HepG2 (cell line): ENCODE measurements around the gene PANK2. TPM values are rescaled to one million over a fixed set of nuclear protein-coding genes. Genes with fewer than 3 reads are reported as not detected.

Experiments used
- HES4 ChIP-seq: sonication (generic); formaldehyde crosslinking; IDR thresholded peaks from 2 replicates; pipeline ENCODE4 v1.9.0; 2021; ENCODE audit warnings: mild to moderate bottlenecking, missing genetic modification reagents, borderline replicate concordance
- HOXA3 ChIP-seq: sonication (generic); formaldehyde crosslinking; IDR thresholded peaks from 2 replicates; pipeline ENCODE4 v1.5.0; 2020; ENCODE audit warnings: missing genetic modification reagents
- KLF12 ChIP-seq: sonication (generic); formaldehyde crosslinking; IDR thresholded peaks from 2 replicates; pipeline ENCODE4 v1.4.0; 2020; ENCODE audit warnings: missing genetic modification reagents, borderline replicate concordance
- NFATC3 ChIP-seq: sonication (generic); formaldehyde crosslinking; IDR thresholded peaks from 2 replicates; pipeline ENCODE4 v1.5.1; 2020; ENCODE audit warnings: mild to moderate bottlenecking, missing genetic modification reagents
- RFX5 ChIP-seq: IDR thresholded peaks from 2 replicates; pipeline ENCODE4 v1.6.1; 2011; ENCODE audit warnings: low read depth, low read length, improper control_type of control experiment
- SALL1 ChIP-seq: sonication (generic); formaldehyde crosslinking; IDR thresholded peaks from 2 replicates; pipeline ENCODE4 v1.8.0; 2022; ENCODE audit warnings: mild to moderate bottlenecking, missing genetic modification reagents
- SALL2 ChIP-seq: sonication (generic); formaldehyde crosslinking; IDR thresholded peaks from 2 replicates; pipeline ENCODE4 v1.8.1; 2023; ENCODE audit warnings: mild to moderate bottlenecking, missing genetic modification reagents, inconsistent platforms
- SIN3B ChIP-seq: fragments of 150-350 bp; IDR thresholded peaks from 2 replicates; pipeline ENCODE4 v1.6.1; 2014; ENCODE audit warnings: low read length
- ZNF274 ChIP-seq: sonication (generic); formaldehyde crosslinking; IDR thresholded peaks from 2 replicates; pipeline ENCODE4 v1.5.1; 2020; ENCODE audit warnings: mild to moderate bottlenecking, missing genetic modification reagents
- ZNF33A ChIP-seq: sonication (generic); formaldehyde crosslinking; IDR thresholded peaks from 2 replicates; pipeline ENCODE4 v1.5.1; 2020; ENCODE audit warnings: missing genetic modification reagents, mild to moderate bottlenecking, moderate library complexity, borderline replicate concordance
- ZNF367 ChIP-seq: sonication (generic); formaldehyde crosslinking; IDR thresholded peaks from 2 replicates; pipeline ENCODE4 v1.4.0; 2020; ENCODE audit warnings: missing genetic modification reagents, borderline replicate concordance
- ZNF556 ChIP-seq: sonication (generic); formaldehyde crosslinking; IDR thresholded peaks from 2 replicates; pipeline ENCODE4 v1.4.0; 2020; ENCODE audit warnings: mild to moderate bottlenecking, missing genetic modification reagents, borderline replicate concordance
- ZNF703 ChIP-seq: sonication (generic); formaldehyde crosslinking; IDR thresholded peaks from 2 replicates; pipeline ENCODE4 v1.5.1; 2020; ENCODE audit warnings: missing genetic modification reagents, mild to moderate bottlenecking, moderate library complexity, borderline replicate concordance
- ZNF883 ChIP-seq: sonication (generic); formaldehyde crosslinking; IDR thresholded peaks from 2 replicates; pipeline ENCODE4 v1.5.1; 2020; ENCODE audit warnings: mild to moderate bottlenecking, missing genetic modification reagents; ENCODE audit errors: not compliant biosample characterization
- polyA plus RNA-seq, 8 experiments: library from polyadenylated mRNA; depleted of rRNA in 3 of 8; stranded (reverse) in 7 of 8; unstranded in 1 of 8; fragments of >200 nt; fragmentation: Illumina TruSeq in 4 of 8; extraction: Trizol in 4 of 8; gene quantifications; 2 replicates each; pipeline versions ENCODE4 v1.2.1 to v1.2.3, GENCODE V29; 2011 to 2016; ENCODE audit warnings: low read depth in 4 of 8, missing spikeins in 1 of 8, mixed read lengths in 1 of 8; ENCODE audit not compliant: insufficient read depth in 1 of 8
- total RNA-seq, 5 experiments: library from RNA; depleted of rRNA; stranded (reverse); fragments of >200 nt; fragmentation: Illumina TruSeq; extraction: Trizol; gene quantifications; 2 replicates each; pipeline ENCODE4 v1.2.3, GENCODE V29; 2016; ENCODE audit warnings: low read depth in 1 of 5
- TF ChIP-seq, protein P1 (sequence below): sonication (generic); formaldehyde crosslinking; IDR thresholded peaks from 2 replicates; pipeline ENCODE4 v1.4.0; 2020; ENCODE audit warnings: missing genetic modification reagents
- TF ChIP-seq, protein P2 (sequence below): sonication (generic); formaldehyde crosslinking; IDR thresholded peaks from 2 replicates; pipeline ENCODE4 v1.4.0; 2020; ENCODE audit warnings: mild to moderate bottlenecking, missing genetic modification reagents
- TF ChIP-seq, protein P3 (sequence below): sonication (generic); formaldehyde crosslinking; IDR thresholded peaks from 2 replicates; pipeline ENCODE4 v1.9.0; 2022; ENCODE audit warnings: missing genetic modification reagents, mild to moderate bottlenecking, borderline replicate concordance
- TF ChIP-seq, protein P4 (sequence below): sonication (generic); formaldehyde crosslinking; IDR thresholded peaks from 2 replicates; pipeline ENCODE4 v1.8.0; 2022; ENCODE audit warnings: mild to moderate bottlenecking, missing genetic modification reagents
- TF ChIP-seq, protein P5 (sequence below): sonication (generic); formaldehyde crosslinking; IDR thresholded peaks from 2 replicates; pipeline ENCODE4 v1.4.0; 2020; ENCODE audit warnings: missing genetic modification reagents

PANK2 gene
- total and polyA plus RNA-seq, 2 of the 13 experiments (the other 11 are each of a cell fraction or from before 2014, with no cell fraction given), result 39.2 to 123 TPM

DNA sequence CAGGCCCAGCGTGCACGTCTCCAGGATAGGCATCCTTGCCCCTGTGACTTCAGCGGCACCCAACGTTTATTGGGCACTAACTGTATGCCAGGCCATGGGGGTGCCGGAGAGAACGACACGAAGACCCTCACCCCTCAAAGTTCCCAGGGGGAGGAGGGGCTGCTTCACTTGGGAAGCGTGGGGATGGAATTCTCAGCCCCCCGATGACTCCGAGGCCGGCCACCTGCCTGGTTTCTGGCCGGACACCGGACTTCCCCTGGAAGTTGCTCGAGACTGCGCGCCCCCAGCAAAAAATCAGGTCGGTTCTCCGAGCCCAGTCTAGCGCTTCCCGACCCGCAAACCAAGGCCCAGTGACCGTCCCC lies 42.8 kb upstream of the PANK2 start (continued):
- peak; percentile 62; the same call in 1 of the 2 replicates for TF ChIP-seq ZNF367 (CRISPR knock-in tag)
- TF ChIP-seq KLF12, result peak; percentile 59; the same call in 1 of the 2 replicates
- TF ChIP-seq ZNF33A (CRISPR knock-in tag), result 0 out of 2 replicates have a peak, but pooled peaks have one; percentile 13
- TF ChIP-seq HES4 (CRISPR knock-in tag), result no peak
- no peak for TF ChIP-seq RFX5
- TF ChIP-seq, protein P1, sequence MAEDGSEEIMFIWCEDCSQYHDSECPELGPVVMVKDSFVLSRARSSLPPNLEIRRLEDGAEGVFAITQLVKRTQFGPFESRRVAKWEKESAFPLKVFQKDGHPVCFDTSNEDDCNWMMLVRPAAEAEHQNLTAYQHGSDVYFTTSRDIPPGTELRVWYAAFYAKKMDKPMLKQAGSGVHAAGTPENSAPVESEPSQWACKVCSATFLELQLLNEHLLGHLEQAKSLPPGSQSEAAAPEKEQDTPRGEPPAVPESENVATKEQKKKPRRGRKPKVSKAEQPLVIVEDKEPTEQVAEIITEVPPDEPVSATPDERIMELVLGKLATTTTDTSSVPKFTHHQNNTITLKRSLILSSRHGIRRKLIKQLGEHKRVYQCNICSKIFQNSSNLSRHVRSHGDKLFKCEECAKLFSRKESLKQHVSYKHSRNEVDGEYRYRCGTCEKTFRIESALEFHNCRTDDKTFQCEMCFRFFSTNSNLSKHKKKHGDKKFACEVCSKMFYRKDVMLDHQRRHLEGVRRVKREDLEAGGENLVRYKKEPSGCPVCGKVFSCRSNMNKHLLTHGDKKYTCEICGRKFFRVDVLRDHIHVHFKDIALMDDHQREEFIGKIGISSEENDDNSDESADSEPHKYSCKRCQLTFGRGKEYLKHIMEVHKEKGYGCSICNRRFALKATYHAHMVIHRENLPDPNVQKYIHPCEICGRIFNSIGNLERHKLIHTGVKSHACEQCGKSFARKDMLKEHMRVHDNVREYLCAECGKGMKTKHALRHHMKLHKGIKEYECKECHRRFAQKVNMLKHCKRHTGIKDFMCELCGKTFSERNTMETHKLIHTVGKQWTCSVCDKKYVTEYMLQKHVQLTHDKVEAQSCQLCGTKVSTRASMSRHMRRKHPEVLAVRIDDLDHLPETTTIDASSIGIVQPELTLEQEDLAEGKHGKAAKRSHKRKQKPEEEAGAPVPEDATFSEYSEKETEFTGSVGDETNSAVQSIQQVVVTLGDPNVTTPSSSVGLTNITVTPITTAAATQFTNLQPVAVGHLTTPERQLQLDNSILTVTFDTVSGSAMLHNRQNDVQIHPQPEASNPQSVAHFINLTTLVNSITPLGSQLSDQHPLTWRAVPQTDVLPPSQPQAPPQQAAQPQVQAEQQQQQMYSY (CRISPR knock-in tag), result peak; percentile 57; the same call in 1 of the 2 replicates
- 0 out of 2 replicates have a peak, but pooled peaks have one; percentile 9 for TF ChIP-seq SIN3B
- peak; percentile 62 for TF ChIP-seq ZNF274 (CRISPR knock-in tag)
- TF ChIP-seq ZNF556 (CRISPR knock-in tag), result 0 out of 2 replicates have a peak, but pooled peaks have one; percentile 5
- TF ChIP-seq SALL2, result peak; percentile 92
- TF ChIP-seq, protein P2, sequence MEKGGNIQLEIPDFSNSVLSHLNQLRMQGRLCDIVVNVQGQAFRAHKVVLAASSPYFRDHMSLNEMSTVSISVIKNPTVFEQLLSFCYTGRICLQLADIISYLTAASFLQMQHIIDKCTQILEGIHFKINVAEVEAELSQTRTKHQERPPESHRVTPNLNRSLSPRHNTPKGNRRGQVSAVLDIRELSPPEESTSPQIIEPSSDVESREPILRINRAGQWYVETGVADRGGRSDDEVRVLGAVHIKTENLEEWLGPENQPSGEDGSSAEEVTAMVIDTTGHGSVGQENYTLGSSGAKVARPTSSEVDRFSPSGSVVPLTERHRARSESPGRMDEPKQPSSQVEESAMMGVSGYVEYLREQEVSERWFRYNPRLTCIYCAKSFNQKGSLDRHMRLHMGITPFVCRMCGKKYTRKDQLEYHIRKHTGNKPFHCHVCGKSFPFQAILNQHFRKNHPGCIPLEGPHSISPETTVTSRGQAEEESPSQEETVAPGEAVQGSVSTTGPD (CRISPR knock-in tag), result peak; percentile 53; the same call in 1 of the 2 replicates
- TF ChIP-seq NFATC3 (CRISPR knock-in tag), result peak; percentile 83; the same call in 1 of the 2 replicates
- TF ChIP-seq, protein P3, sequence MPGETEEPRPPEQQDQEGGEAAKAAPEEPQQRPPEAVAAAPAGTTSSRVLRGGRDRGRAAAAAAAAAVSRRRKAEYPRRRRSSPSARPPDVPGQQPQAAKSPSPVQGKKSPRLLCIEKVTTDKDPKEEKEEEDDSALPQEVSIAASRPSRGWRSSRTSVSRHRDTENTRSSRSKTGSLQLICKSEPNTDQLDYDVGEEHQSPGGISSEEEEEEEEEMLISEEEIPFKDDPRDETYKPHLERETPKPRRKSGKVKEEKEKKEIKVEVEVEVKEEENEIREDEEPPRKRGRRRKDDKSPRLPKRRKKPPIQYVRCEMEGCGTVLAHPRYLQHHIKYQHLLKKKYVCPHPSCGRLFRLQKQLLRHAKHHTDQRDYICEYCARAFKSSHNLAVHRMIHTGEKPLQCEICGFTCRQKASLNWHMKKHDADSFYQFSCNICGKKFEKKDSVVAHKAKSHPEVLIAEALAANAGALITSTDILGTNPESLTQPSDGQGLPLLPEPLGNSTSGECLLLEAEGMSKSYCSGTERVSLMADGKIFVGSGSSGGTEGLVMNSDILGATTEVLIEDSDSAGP (CRISPR knock-in tag), result peak; percentile 3; the same call in 1 of the 2 replicates
- TF ChIP-seq, protein P4, sequence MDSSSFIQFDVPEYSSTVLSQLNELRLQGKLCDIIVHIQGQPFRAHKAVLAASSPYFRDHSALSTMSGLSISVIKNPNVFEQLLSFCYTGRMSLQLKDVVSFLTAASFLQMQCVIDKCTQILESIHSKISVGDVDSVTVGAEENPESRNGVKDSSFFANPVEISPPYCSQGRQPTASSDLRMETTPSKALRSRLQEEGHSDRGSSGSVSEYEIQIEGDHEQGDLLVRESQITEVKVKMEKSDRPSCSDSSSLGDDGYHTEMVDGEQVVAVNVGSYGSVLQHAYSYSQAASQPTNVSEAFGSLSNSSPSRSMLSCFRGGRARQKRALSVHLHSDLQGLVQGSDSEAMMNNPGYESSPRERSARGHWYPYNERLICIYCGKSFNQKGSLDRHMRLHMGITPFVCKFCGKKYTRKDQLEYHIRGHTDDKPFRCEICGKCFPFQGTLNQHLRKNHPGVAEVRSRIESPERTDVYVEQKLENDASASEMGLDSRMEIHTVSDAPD, result no peak
- no peak for TF ChIP-seq ZNF703 (CRISPR knock-in tag)
- TF ChIP-seq ZNF883 (CRISPR knock-in tag), result peak; percentile 18
- TF ChIP-seq SALL1 (CRISPR knock-in tag), result peak; percentile 64; the same call in 1 of the 2 replicates
- peak; percentile 63; the same call in 1 of the 2 replicates for TF ChIP-seq HOXA3 (CRISPR knock-in tag)
- TF ChIP-seq, protein P5, sequence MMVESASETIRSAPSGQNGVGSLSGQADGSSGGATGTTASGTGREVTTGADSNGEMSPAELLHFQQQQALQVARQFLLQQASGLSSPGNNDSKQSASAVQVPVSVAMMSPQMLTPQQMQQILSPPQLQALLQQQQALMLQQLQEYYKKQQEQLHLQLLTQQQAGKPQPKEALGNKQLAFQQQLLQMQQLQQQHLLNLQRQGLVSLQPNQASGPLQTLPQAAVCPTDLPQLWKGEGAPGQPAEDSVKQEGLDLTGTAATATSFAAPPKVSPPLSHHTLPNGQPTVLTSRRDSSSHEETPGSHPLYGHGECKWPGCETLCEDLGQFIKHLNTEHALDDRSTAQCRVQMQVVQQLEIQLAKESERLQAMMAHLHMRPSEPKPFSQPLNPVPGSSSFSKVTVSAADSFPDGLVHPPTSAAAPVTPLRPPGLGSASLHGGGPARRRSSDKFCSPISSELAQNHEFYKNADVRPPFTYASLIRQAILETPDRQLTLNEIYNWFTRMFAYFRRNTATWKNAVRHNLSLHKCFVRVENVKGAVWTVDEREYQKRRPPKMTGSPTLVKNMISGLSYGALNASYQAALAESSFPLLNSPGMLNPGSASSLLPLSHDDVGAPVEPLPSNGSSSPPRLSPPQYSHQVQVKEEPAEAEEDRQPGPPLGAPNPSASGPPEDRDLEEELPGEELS, result peak; percentile 30; the same call in 1 of the 2 replicates
